ENCODE measurements around the gene NKG7.

The NKG7 gene

DNA sequence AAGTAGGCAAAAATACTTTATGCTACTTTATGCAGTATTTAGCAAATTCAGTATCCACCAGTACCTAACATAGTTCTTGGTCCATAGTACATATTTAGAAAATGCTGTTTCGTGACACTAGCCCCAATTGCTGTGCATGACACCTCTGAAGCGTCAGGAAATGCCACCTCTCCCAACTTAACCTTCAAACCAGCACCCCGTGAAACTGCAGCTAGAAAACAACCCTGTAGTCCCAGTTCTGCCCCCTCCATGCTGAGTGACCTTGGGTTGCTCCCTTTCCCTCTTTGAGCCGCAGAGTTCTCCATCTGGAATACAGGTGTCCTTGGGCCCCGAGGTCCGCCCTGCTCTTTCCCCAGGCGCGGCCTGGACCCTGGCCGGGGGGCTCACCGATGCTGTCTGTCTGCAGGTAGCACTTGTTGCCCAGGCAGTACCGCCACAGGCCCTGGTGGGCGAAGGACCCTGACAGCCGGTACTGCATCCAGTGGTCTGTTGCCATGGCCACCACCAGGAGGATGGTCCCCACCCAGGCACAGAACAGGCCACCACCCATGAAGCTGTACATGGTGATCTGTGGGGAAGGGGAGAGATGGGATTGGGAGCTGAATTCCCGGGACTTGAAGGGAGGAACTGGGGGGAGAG, 14.5 kb upstream of the NKG7 start:
- no peaks in the 10 kb centered on the region for H3K9me3 ChIP-seq (ENCODE audit: insufficient read depth, low read length)
- no peak overlapping the region for H3K27ac ChIP-seq (ENCODE audit: low read depth, low read length)
- no peaks in the 10 kb centered on the region for H3F3A ChIP-seq (ENCODE audit: insufficient read depth)
- TF ChIP-seq EZH2phosphoT487 (conservative IDR thresholded peaks at IDR 0.05; ENCODE audit: low read length), result no peak
- TF ChIP-seq, protein P1, sequence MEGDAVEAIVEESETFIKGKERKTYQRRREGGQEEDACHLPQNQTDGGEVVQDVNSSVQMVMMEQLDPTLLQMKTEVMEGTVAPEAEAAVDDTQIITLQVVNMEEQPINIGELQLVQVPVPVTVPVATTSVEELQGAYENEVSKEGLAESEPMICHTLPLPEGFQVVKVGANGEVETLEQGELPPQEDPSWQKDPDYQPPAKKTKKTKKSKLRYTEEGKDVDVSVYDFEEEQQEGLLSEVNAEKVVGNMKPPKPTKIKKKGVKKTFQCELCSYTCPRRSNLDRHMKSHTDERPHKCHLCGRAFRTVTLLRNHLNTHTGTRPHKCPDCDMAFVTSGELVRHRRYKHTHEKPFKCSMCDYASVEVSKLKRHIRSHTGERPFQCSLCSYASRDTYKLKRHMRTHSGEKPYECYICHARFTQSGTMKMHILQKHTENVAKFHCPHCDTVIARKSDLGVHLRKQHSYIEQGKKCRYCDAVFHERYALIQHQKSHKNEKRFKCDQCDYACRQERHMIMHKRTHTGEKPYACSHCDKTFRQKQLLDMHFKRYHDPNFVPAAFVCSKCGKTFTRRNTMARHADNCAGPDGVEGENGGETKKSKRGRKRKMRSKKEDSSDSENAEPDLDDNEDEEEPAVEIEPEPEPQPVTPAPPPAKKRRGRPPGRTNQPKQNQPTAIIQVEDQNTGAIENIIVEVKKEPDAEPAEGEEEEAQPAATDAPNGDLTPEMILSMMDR (IDR thresholded peaks at IDR 0.05; ENCODE audit: insufficient read depth, low read length, poor library complexity, severe bottlenecking), result no peak
- no peak overlapping the region for H3K4me3 ChIP-seq (ENCODE audit: insufficient read depth, low read length, poor library complexity, severe bottlenecking)
- no peak overlapping the region for H3K9ac ChIP-seq (ENCODE audit: low read length)
- no peaks in the 10 kb centered on the region for H3K79me2 ChIP-seq (ENCODE audit: insufficient read depth, low read length)
- no peaks in the 10 kb centered on the region for H3K9me2 ChIP-seq (replicated peaks; ENCODE audit: insufficient read depth, low read length)
- H3K27me3 ChIP-seq (ENCODE audit: low read length), result no peaks in the 10 kb centered on the region
- H3K36me3 ChIP-seq (ENCODE audit: low read length), result no peaks in the 10 kb centered on the region
- H4K20me1 ChIP-seq (ENCODE audit: low read depth, low read length), result no peaks in the 10 kb centered on the region
- H2AFZ ChIP-seq (ENCODE audit: low read depth, low read length, severe bottlenecking), result no peak overlapping the region
- H3K4me2 ChIP-seq (ENCODE audit: low read depth, low read length, poor library complexity, severe bottlenecking), result no peak overlapping the region

DNA sequence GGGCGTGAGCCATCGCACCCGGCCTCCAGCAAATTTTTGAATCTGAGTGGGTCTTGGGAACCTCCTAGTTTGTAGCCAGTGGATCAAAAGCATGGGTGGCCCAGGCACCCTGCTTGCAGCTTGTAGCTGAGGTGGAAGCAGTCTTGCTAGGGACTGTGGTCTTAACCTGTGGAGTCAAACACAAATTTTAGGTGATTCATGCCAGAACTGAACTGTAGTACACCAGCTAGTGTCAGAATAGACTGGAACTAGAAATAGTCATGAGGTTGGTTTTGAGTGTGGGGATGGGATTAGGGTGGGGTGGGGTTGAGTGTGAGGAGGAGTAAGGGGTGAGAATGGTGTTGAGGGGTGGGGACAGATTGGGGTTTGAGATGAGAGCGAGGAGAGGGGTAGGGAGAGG, 9.6 kb upstream of the NKG7 start:
- TF ChIP-seq EZH2phosphoT487 (conservative IDR thresholded peaks at IDR 0.05; ENCODE audit: low read length), result no peak
- TF ChIP-seq, protein P1 (IDR thresholded peaks at IDR 0.05; ENCODE audit: insufficient read depth, low read length, poor library complexity, severe bottlenecking), result no peak
- no peaks in the 10 kb centered on the region for H3K9me2 ChIP-seq (replicated peaks; ENCODE audit: insufficient read depth, low read length)
- H2AFZ ChIP-seq (ENCODE audit: low read depth, low read length, severe bottlenecking), result no peak overlapping the region
- H3K4me3 ChIP-seq (ENCODE audit: insufficient read depth, low read length, poor library complexity, severe bottlenecking), result no peak overlapping the region
- H3K4me2 ChIP-seq (ENCODE audit: low read depth, low read length, poor library complexity, severe bottlenecking), result no peak overlapping the region
- H3K27me3 ChIP-seq (ENCODE audit: low read length), result no peaks in the 10 kb centered on the region
- no peaks in the 10 kb centered on the region for H3F3A ChIP-seq (ENCODE audit: insufficient read depth)
- H3K9ac ChIP-seq (ENCODE audit: low read length), result no peak overlapping the region
- H3K9me3 ChIP-seq (ENCODE audit: insufficient read depth, low read length), result no peaks in the 10 kb centered on the region
- no peaks in the 10 kb centered on the region for H3K36me3 ChIP-seq (ENCODE audit: low read length)
- H3K79me2 ChIP-seq (ENCODE audit: insufficient read depth, low read length), result no peaks in the 10 kb centered on the region
- H3K27ac ChIP-seq (ENCODE audit: low read depth, low read length), result no peak overlapping the region
- H4K20me1 ChIP-seq (ENCODE audit: low read depth, low read length), result no peaks in the 10 kb centered on the region

DNA sequence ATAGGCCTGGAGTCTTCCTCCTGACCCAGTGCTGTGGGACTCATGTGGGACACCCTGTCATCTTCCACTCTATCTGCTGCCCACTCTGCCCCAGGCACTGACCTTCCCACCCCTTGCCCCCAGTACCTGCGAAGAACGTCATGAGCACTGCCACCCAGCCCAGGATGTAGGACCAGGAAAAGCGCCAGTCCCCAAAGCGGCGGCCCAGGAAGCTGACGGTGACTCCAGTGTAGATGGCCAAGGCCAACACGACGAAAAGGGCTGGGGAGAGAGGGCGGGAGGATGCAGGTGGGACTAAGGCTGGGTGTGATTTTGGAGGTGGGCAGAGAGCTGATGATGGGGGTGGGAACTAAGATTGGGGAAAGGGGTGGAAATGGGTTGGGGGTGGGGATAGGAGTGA, 7.9 kb upstream of the NKG7 start:
- no peak overlapping the region for H3K27ac ChIP-seq (ENCODE audit: low read depth, low read length)
- no peaks in the 10 kb centered on the region for H3K9me3 ChIP-seq (ENCODE audit: insufficient read depth, low read length)
- no peaks in the 10 kb centered on the region for H4K20me1 ChIP-seq (ENCODE audit: low read depth, low read length)
- H3F3A ChIP-seq (ENCODE audit: insufficient read depth), result no peaks in the 10 kb centered on the region
- no peak overlapping the region for H2AFZ ChIP-seq (ENCODE audit: low read depth, low read length, severe bottlenecking)
- H3K9me2 ChIP-seq (replicated peaks; ENCODE audit: insufficient read depth, low read length), result no peaks in the 10 kb centered on the region
- H3K4me2 ChIP-seq (ENCODE audit: low read depth, low read length, poor library complexity, severe bottlenecking), result no peak overlapping the region
- no peak for TF ChIP-seq EZH2phosphoT487 (conservative IDR thresholded peaks at IDR 0.05; ENCODE audit: low read length)
- TF ChIP-seq, protein P1 (IDR thresholded peaks at IDR 0.05; ENCODE audit: insufficient read depth, low read length, poor library complexity, severe bottlenecking), result no peak
- H3K79me2 ChIP-seq (ENCODE audit: insufficient read depth, low read length), result no peaks in the 10 kb centered on the region
- H3K27me3 ChIP-seq (ENCODE audit: low read length), result no peaks in the 10 kb centered on the region
- H3K36me3 ChIP-seq (ENCODE audit: low read length), result no peaks in the 10 kb centered on the region
- no peak overlapping the region for H3K4me3 ChIP-seq (ENCODE audit: insufficient read depth, low read length, poor library complexity, severe bottlenecking)
- H3K9ac ChIP-seq (ENCODE audit: low read length), result no peak overlapping the region

All from SU-DHL-6 (cell line).